ENCODE data around the gene FAM240A.

Gene FAM240A

GRCh38 chr3:46609944-46610722 lies 2.2 kb upstream of the FAM240A start:
- Histone ChIP-seq H3K79me2 (ENCODE audit: control insufficient read depth, insufficient read depth, low read length, unreplicated experiment) (no peaks in the 10 kb centered on the region), H3K4me1 (ENCODE audit: control insufficient read depth, insufficient read depth, low read length, unreplicated experiment) (no peaks in the 10 kb centered on the region)

DNA sequence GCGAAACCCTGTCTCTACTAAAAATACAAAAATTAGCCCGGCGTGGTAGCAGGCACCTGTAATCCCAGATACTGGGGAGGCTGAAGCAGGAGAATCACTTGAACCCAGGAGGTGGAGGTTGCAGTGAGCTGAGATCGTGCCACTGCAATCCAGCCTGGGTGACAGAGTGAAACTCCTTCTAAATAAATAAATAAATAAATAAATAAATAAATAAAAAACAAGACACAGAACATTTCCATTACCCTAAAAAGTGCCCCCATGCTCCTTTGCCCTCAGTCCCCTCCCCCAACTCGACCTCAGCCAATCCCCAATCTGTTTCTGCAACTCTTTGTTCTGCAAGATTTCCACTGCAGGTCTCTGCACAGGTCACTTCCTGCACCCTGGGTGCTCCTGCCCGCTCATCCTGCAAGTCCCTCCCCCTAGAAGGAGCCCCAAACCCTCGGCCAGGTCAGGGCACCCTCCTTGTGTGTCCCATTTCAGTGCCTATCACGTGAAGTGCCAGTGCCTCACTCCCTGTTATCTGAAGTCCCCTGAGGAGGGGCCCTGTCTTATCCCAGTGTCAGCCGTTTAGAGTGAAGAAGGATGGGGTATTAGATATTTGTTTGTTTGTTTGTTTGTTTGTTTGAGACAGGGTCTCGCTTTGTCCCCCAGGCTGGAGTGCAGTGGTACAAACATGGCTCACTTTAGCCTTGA lies 1.1 kb downstream of the FAM240A start:
- Histone ChIP-seq H2AFZ (ENCODE audit: low read length, unreplicated experiment) (no peak overlapping the region), H3K27me3 (ENCODE audit: insufficient read depth, low read length) (peaks cover 39% of the 10 kb centered on the region), H3K4me1 (ENCODE audit: control insufficient read depth, insufficient read depth, low read length, unreplicated experiment) (no peaks in the 10 kb centered on the region), H3K36me3 (ENCODE audit: insufficient read depth, low read length) (no peaks in the 10 kb centered on the region), H3K4me3 (ENCODE audit: low read depth, low read length) (no peak overlapping the region), H3K79me2 (ENCODE audit: control insufficient read depth, insufficient read depth, low read length, unreplicated experiment) (no peaks in the 10 kb centered on the region), H3K27ac (ENCODE audit: low read depth, low read length) (no peak overlapping the region)

More at GRCh38 chr3:46609944-46610722, 2.2 kb upstream of the FAM240A start:
- no peak overlapping the region for H3K27ac ChIP-seq (ENCODE audit: low read depth, low read length)
- no peak overlapping the region for H2AFZ ChIP-seq (ENCODE audit: low read length, unreplicated experiment)
- no peaks in the 10 kb centered on the region for H3K36me3 ChIP-seq (ENCODE audit: insufficient read depth, low read length)
- H3K27me3 ChIP-seq (ENCODE audit: insufficient read depth, low read length), result peaks cover 12% of the 10 kb centered on the region
- H3K4me3 ChIP-seq (ENCODE audit: low read depth, low read length), result no peak overlapping the region

DNA sequence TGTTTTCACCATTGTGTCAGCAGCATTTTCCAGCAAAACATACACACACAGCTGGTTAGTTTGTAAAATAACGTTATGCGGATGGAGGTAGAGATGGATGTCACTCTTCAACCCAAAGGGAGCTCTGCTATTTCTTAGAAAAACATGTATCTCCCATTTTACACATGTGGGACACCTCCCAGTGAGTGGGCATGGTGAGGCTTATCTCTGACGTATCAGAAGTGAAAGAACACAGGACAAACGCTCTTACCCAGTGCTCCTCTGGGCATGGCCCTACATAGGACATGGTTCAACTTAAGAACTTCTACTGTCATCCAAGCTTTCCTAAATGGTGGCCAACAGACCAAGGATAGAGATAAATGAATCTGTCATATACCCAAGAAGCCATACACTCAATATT lies 2.1 kb downstream of the FAM240A start:
- no peaks in the 10 kb centered on the region for H3K36me3 ChIP-seq (ENCODE audit: insufficient read depth, low read length)
- H2AFZ ChIP-seq (ENCODE audit: low read length, unreplicated experiment), result no peak overlapping the region
- H3K27ac ChIP-seq (ENCODE audit: low read depth, low read length), result no peak overlapping the region
- no peak overlapping the region for H3K4me3 ChIP-seq (ENCODE audit: low read depth, low read length)
- H3K4me1 ChIP-seq (ENCODE audit: control insufficient read depth, insufficient read depth, low read length, unreplicated experiment), result no peaks in the 10 kb centered on the region
- H3K79me2 ChIP-seq (ENCODE audit: control insufficient read depth, insufficient read depth, low read length, unreplicated experiment), result no peaks in the 10 kb centered on the region
- H3K27me3 ChIP-seq (ENCODE audit: insufficient read depth, low read length), result peaks cover 43% of the 10 kb centered on the region

DNA sequence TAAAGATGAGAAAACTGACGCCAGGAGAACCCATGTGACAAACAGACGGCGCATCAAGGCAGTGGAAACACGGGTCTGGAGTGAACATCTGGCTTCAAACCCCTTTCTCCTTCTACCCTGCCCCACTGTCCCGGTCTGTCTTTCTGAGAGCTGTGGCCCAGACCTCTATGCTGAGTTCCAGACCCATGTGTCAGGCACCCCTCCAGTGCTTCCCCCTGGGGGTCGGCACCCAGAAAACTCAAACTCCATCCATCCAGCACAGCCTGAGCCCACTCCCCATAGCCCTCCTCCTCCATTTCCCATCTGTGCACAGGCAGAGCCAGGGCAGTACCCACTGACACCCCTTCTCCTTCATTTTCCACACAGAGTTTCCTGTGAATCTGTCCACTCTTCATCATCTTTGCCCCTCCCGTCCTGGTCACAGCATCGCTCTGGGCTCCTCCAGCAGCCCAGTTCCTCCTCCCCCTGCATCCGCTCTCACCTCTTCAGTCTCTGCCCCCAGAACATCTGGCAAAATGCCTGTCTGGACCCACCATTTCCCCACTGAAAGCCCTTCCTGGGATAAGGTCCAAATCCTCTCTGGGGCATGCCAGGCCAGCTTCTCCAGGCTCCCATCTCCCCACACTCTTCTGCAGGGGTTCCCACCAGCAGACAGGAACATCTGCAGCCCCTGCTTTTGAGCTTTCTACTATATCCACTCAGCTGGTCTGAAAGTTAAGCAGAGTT lies 2.9 kb downstream of the FAM240A start:
- Histone ChIP-seq H3K79me2 (ENCODE audit: control insufficient read depth, insufficient read depth, low read length, unreplicated experiment) (no peaks in the 10 kb centered on the region), H3K36me3 (ENCODE audit: insufficient read depth, low read length) (no peaks in the 10 kb centered on the region), H3K27ac (ENCODE audit: low read depth, low read length) (no peak overlapping the region), H2AFZ (ENCODE audit: low read length, unreplicated experiment) (no peak overlapping the region), H3K4me1 (ENCODE audit: control insufficient read depth, insufficient read depth, low read length, unreplicated experiment) (no peaks in the 10 kb centered on the region), H3K4me3 (ENCODE audit: low read depth, low read length) (no peak overlapping the region), H3K27me3 (ENCODE audit: insufficient read depth, low read length) (peaks cover 43% of the 10 kb centered on the region)

- H3K27ac ChIP-seq (ENCODE audit: low read depth, low read length), result no peak overlapping the region
- H2AFZ ChIP-seq (ENCODE audit: low read length, unreplicated experiment), result no peak overlapping the region
- H3K4me1 ChIP-seq (ENCODE audit: control insufficient read depth, insufficient read depth, low read length, unreplicated experiment), result no peaks in the 10 kb centered on the region
- H3K36me3 ChIP-seq (ENCODE audit: insufficient read depth, low read length), result no peaks in the 10 kb centered on the region
- peaks cover 43% of the 10 kb centered on the region for H3K27me3 ChIP-seq (ENCODE audit: insufficient read depth, low read length)
- no peaks in the 10 kb centered on the region for H3K79me2 ChIP-seq (ENCODE audit: control insufficient read depth, insufficient read depth, low read length, unreplicated experiment)
- no peak overlapping the region for H3K4me3 ChIP-seq (ENCODE audit: low read depth, low read length)
Observed at GRCh38 chr3:46615976-46616375, 3.7 kb downstream of the FAM240A start.

DNA sequence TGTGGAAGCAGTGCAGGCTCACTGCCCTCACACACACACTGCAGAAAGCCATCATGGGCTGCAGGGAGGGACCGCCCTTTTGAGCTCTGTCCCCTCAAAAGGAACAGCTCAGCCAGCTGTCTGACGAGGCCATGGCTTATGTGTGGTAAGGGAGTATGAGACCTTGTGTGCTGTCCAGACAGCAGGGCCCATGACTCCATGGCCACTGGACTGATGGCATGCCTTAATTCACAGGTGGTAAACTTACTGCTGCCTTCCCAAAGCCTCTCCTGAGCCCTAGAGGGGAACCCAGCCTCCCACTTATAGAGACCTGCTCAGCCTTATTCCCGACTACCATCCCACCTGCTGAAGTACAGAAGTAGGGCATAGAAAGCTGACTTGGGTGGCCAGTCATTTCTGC lies 5.6 kb downstream of the FAM240A start:
- no peak overlapping the region for H3K27ac ChIP-seq (ENCODE audit: low read depth, low read length)
- H3K27me3 ChIP-seq (ENCODE audit: insufficient read depth, low read length), result peaks cover 31% of the 10 kb centered on the region
- H3K4me3 ChIP-seq (ENCODE audit: low read depth, low read length), result no peak overlapping the region
- H3K79me2 ChIP-seq (ENCODE audit: control insufficient read depth, insufficient read depth, low read length, unreplicated experiment), result no peaks in the 10 kb centered on the region
- no peaks in the 10 kb centered on the region for H3K4me1 ChIP-seq (ENCODE audit: control insufficient read depth, insufficient read depth, low read length, unreplicated experiment)
- H2AFZ ChIP-seq (ENCODE audit: low read length, unreplicated experiment), result no peak overlapping the region
- H3K36me3 ChIP-seq (ENCODE audit: insufficient read depth, low read length), result no peaks in the 10 kb centered on the region

DNA sequence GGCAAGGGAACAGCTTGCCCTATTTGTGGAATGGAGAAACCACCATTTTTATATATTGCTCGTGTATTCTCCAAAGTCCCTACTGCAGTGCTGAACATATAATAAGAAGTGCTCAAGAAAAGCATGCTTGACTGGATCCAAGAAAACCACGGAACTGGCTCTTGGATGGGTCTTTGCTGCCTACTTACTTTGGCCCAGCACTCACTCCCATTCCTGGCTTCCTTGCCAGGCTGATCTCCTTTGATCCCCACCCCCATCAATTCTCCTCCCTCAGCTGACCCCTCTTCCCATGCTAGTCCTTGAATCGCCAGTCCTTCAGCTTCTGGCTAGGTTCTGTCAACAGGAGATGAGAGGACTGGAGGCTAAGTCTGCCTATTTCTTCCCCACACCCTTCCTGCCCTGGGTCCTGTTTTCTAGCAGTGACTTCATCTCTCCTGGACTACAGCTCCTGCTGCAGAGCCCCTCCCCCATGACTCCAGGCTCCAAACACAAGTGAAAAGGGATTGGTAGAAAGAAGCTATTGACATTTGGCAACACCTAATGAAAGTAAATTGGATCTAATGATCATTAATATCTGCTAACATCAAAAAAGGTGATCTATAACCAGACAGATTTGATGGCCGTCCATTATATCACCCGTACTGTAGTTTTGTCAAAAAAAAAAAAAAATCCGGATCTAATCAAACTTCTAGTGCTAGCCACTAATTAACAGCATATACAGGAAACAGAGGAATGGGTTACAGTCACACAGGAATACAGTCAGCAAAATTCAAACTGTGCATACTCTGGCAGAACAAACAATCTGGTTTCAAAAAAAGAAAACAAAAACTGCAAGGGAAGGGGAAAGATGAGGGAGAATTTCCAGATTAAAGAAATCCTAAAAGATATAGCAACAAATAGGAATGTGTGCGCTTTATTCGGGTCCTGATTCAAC lies 7.8 kb downstream of the FAM240A start:
- H2AFZ ChIP-seq (ENCODE audit: low read length, unreplicated experiment), result peak overlapping the region; percentile 1
- H3K36me3 ChIP-seq (ENCODE audit: insufficient read depth, low read length), result no peaks in the 10 kb centered on the region
- no peaks in the 10 kb centered on the region for H3K79me2 ChIP-seq (ENCODE audit: control insufficient read depth, insufficient read depth, low read length, unreplicated experiment)
- H3K4me1 ChIP-seq (ENCODE audit: control insufficient read depth, insufficient read depth, low read length, unreplicated experiment), result no peaks in the 10 kb centered on the region
- peaks cover 40% of the 10 kb centered on the region for H3K27me3 ChIP-seq (ENCODE audit: insufficient read depth, low read length)
- H3K4me3 ChIP-seq (ENCODE audit: low read depth, low read length), result no peak overlapping the region; the same call in 1 of the 2 replicates
- H3K27ac ChIP-seq (ENCODE audit: low read depth, low read length), result no peak overlapping the region

- Histone ChIP-seq H3K36me3 (ENCODE audit: insufficient read depth, low read length) (no peaks in the 10 kb centered on the region), H3K4me1 (ENCODE audit: control insufficient read depth, insufficient read depth, low read length, unreplicated experiment) (peaks cover 6% of the 10 kb centered on the region), H3K27me3 (ENCODE audit: insufficient read depth, low read length) (peaks cover 10% of the 10 kb centered on the region), H3K4me3 (ENCODE audit: low read depth, low read length) (no peak overlapping the region), H3K79me2 (ENCODE audit: control insufficient read depth, insufficient read depth, low read length, unreplicated experiment) (no peaks in the 10 kb centered on the region), H3K27ac (ENCODE audit: low read depth, low read length) (no peak overlapping the region), H2AFZ (ENCODE audit: low read length, unreplicated experiment) (no peak overlapping the region)
Observed at GRCh38 chr3:46624533-46624932, 12.2 kb downstream of the FAM240A start.

DNA sequence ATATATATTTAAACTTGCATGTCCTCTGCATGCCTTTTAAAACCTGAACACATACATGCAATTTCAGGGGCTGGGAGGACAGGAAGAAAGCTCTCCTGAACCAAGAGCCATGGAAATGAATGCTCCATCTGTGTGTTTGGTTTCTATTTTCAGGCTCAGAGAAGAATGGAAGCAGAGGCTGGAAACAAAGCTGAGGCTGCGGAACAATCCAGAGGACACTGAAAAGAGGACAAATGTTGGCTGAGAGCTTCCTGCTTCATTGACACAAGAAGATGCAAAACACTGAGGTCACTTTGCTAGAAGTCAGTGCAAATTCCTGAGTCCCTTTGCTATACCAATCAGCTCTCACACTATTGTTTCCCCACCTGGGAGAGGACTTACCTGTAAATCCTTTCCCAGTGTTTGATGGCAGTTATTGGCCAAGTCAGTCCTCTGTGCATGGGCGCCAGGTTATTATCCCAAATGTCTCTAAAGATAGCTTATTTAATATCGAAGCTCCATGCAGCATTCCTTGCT lies 12.7 kb downstream of the FAM240A start:
- no peak overlapping the region for H2AFZ ChIP-seq (ENCODE audit: low read length, unreplicated experiment)
- peaks cover 10% of the 10 kb centered on the region for H3K27me3 ChIP-seq (ENCODE audit: insufficient read depth, low read length)
- no peak overlapping the region for H3K27ac ChIP-seq (ENCODE audit: low read depth, low read length)
- H3K79me2 ChIP-seq (ENCODE audit: control insufficient read depth, insufficient read depth, low read length, unreplicated experiment), result no peaks in the 10 kb centered on the region
- no peak overlapping the region for H3K4me3 ChIP-seq (ENCODE audit: low read depth, low read length)
- peaks cover 8% of the 10 kb centered on the region for H3K4me1 ChIP-seq (ENCODE audit: control insufficient read depth, insufficient read depth, low read length, unreplicated experiment)
- H3K36me3 ChIP-seq (ENCODE audit: insufficient read depth, low read length), result no peaks in the 10 kb centered on the region

DNA sequence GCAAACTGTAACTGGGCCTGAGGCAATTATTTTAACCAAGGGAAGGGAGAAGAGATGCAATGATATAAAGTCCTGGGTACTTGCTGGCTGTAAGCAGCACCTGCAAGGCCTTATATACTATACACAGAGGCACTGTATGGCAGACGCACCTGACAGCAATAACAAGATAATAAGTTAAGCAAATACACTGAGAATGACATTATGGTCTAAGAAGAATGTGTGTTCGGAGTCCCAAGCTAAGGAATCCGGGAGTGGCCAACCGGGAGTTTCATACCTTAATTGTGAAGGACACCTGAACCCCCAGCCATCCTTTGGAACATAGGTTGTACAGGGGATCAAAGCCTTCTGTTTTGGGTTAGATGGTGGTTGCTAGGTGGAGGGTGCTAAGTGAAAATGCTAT lies 13.7 kb downstream of the FAM240A start:
- peaks cover 10% of the 10 kb centered on the region for H3K27me3 ChIP-seq (ENCODE audit: insufficient read depth, low read length)
- H3K79me2 ChIP-seq (ENCODE audit: control insufficient read depth, insufficient read depth, low read length, unreplicated experiment), result no peaks in the 10 kb centered on the region
- no peaks in the 10 kb centered on the region for H3K36me3 ChIP-seq (ENCODE audit: insufficient read depth, low read length)
- H3K4me1 ChIP-seq (ENCODE audit: control insufficient read depth, insufficient read depth, low read length, unreplicated experiment), result peaks cover 8% of the 10 kb centered on the region
- no peak overlapping the region for H2AFZ ChIP-seq (ENCODE audit: low read length, unreplicated experiment)
- no peak overlapping the region for H3K27ac ChIP-seq (ENCODE audit: low read depth, low read length)
- H3K4me3 ChIP-seq (ENCODE audit: low read depth, low read length), result no peak overlapping the region
